Measurements from ENCODE around the gene CXCR6.

- no peak for TF ChIP-seq CTCF (IDR thresholded peaks at IDR 0.05)
- no peak for TF ChIP-seq MXI1 (IDR thresholded peaks at IDR 0.05; ENCODE audit: low read depth, low read length)
- no peak for TF ChIP-seq POLR2AphosphoS5 (IDR thresholded peaks at IDR 0.05; ENCODE audit: low read depth, low read length)
- TF ChIP-seq EZH2phosphoT487 (IDR thresholded peaks at IDR 0.05; ENCODE audit: borderline replicate concordance, low read depth) = no peak
- TF ChIP-seq GATA2 (CRISPR knock-in tag; IDR thresholded peaks at IDR 0.05) = no peak
- no peak for TF ChIP-seq RAD21 (IDR thresholded peaks at IDR 0.05; ENCODE audit: low read length)
- TF ChIP-seq MAX (IDR thresholded peaks at IDR 0.05; ENCODE audit: low read depth) = no peak
- no peak for TF ChIP-seq EP300 (IDR thresholded peaks at IDR 0.05; ENCODE audit: borderline replicate concordance in 1 of 2, low read depth in 1 of 2, low read length in 1 of 2)
- no peak for TF ChIP-seq IRF3 (IDR thresholded peaks at IDR 0.05; ENCODE audit: low read depth, low read length)
- TF ChIP-seq TCF12 (IDR thresholded peaks at IDR 0.05) = no peak
Measured at GRCh38 chr3:45955706-45956105, 12.4 kb downstream of the CXCR6 start.

All from SK-N-SH (cell line).